Right renal cortex interstitium (tissue), 3 donors: ENCODE data around the gene HLA-E. TPM values are rescaled to one million over a fixed set of nuclear protein-coding genes. Genes with fewer than 3 reads are reported as not detected.
"Not testable (repeated sequence)": the region's sequence is repeated elsewhere in the genome, so short reads cannot be mapped to it uniquely, and the experiment has no call there.

Experiments
- DNase-seq, 3 donors: peaks; one replicate each; pipeline ENCODE4 v3.0.0-alpha.2; 2013; ENCODE audit warnings: low read depth in 3 of 3, low spot score in 2 of 3
- polyA plus RNA-seq, 3 donors: library from polyadenylated mRNA; unstranded; fragments of 120-200 nt; gene quantifications; one replicate each; pipeline ENCODE4 v1.2.1, GENCODE V29; 2013; ENCODE audit not compliant: insufficient read length in 3 of 3

The HLA-E gene
- 100 to 1,000 TPM; 114 to 118 (median 114) TPM for polyA plus RNA-seq

DNA sequence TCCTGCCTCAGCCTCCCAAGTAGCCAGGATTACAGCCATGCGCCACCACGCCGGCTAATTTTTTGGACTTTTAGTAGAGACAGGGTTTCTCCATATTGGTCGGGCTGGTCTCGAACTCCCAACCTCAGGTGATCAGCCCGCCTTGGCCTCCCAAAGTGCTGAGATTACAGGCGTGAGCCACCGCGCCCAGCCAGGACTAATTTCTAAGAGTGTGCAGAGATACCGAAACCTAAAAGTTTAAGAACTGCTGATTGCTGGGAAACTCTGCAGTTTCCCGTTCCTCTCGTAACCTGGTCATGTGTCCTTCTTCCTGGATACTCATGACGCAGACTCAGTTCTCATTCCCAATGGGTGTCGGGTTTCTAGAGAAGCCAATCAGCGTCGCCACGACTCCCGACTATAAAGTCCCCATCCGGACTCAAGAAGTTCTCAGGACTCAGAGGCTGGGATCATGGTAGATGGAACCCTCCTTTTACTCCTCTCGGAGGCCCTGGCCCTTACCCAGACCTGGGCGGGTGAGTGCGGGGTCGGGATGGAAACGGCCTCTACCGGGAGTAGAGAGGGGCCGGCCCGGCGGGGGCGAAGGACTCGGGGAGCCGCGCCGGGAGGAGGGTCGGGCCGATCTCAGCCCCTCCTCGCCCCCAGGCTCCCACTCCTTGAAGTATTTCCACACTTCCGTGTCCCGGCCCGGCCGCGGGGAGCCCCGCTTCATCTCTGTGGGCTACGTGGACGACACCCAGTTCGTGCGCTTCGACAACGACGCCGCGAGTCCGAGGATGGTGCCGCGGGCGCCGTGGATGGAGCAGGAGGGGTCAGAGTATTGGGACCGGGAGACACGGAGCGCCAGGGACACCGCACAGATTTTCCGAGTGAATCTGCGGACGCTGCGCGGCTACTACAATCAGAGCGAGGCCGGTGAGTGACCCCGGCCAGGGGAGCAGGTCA is at the start of gene HLA-E:
HLA-E (plus strand) TSS at position 429 of the 945 bp plus-strand sequence; CDS start at position 452, 23 bp downstream.
- peak; percentile 98 to 99 (median 99) for DNase-seq

GRCh38 chr6:30441171-30441570 is 48.1 kb upstream of the HLA-E start:
- no peak for DNase-seq

DNA sequence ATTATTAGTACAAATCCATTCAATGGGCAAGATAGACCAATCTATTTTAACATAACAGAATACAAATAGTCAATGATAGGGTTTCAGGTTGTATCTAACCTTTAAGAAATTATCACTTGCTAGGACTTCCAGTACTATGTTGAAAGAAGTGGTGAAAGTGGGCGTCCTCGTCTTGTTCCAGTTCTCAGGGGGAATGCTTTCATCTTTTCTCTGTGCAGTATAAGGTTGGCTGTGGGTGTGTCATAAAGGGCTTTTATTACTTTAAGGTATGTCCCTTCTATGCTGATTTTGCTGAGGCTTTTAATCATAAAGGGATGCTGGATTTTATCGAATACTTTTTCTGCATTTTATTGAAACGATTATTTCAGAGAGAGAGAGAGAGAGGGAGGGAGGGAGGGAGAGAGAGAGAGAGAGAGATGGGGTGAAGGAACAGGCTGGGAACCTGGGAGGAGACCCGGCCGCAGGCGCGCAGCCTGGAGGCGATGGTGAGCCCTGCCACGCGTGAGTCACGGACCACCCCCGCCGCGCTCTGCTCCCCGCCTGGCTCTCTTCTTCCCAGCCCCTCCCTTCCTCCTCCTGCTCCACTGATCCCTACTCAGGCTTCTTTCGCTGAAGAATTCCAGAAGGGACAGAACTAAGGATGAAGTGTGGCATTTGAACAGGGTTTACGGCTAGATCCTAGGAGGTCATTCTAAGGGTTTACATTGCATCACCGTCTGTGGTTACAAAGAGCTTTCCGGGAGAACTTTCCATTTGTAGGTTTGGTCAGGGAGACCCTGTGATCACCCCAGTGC is 45.5 kb upstream of the HLA-E start:
- no peak for DNase-seq

DNA sequence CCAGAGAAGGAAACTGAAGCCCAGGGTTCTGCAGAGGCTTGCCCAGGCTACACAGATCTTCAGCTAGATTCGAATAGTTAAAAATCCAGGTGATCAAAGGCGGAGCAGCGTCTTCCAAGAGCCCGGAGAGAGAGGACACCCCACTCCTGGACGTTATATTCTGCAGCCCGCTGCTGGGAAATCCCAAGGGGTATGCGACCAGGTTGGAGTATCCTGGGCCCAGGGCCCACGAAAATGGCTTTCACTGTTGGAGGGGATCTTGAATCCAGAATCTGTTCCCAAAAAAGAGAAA is 44.9 kb upstream of the HLA-E start:
- no peak for DNase-seq

DNA sequence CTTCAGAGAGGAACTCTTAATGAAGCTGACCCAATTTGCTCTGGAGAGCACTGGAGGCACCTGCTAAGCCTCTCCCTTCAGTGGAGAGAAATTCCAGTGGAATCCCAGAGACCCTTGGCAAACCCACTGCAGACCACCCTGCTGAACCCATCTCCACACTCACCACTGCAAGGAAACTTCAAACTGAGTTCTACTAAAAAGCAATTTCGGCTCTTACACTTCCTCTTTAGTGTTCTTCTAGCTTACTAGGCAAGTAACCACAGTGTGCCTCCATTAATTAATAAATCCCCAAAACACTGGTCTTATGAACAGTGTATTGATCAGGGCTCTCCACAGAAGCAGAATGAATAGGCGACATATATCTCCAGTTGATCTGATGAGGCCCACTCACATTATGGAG is 43.0 kb upstream of the HLA-E start:
- DNase-seq = no peak

- DNase-seq = no peak
These were observed 42.1 kb upstream of the HLA-E start for GRCh38 chr6:30447237-30447636.

GRCh38 chr6:30450548-30450908 is 38.8 kb upstream of the HLA-E start:
- DNase-seq = no peak

DNA sequence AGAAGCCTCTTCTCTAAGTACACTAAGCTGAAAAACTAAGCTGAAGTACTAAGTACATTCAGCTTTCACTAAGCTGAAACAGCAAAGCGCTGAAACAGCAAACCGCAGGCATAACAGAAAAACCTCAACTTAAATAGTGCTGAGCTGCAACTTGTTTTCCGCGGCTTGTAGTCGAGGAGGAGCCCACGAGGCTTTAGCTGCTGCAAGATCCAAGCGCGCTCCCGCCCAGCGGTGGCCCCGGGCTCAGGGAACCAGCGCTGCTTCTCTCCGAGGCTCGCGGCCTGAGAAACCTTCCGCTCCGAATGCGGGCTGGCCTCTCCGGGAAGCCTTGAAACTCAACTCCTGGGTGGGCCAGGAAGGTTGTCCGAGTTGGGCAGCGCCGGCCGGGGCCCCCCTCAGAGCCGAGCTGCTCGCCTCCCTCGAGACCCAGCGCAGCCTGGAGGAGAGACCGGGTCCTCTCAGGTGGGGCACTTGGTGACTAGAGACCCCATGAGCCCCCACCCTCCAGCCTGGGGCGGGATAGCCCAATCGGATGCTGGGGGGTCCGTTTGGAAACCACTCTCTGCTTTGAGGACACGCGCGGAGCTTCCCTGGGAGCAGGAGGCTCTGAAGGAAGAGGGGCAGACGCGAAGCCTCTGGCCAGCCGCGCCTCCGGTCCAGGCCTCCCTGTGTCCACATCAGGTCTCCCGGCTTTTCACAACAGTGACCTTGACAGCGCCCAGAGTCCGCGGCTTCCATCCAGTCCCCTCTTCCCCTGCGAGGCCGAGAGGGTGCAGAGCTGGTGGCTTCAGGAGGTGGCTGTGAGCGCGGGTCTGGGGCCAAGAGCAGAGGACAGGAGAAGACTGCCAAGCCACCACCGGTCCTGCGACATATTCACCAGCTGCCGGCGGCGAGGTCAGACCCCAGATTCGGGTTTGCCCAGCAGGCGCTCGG is 38.1 kb upstream of the HLA-E start:
- peak in 2 of 3 donors; percentile 27 to 39 for DNase-seq

- DNase-seq = no peak
These were observed 36.4 kb upstream of the HLA-E start for GRCh38 chr6:30452736-30453507.

DNA sequence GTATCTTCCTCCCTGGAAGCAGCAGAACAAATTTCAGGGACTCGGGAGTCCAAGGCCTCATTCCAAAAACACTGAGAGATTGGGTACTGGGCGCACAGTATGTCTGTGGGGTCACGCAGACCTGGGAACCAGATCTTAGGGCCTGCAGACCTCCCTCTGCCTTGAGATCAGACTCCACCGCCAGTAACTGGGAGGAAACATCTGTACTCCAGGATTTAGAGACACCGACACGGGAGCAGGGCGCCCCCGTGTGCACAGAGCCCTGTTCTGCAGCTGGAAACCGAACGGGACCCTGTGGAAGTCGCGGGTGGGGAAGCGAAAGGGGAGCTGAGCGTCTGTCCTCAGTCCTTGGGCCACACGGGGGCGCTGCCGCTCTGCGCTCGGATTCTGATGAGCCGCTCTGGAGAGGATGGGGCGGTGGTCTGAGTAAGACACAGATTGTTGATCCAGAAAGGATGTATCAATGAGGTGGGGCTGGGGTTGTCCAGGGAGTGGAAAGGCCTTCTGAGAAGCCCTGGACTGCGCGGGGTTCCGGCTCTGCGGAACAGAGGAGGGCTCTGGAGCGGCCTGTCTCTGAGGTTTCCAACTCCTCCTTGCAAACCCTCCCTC is 35.7 kb upstream of the HLA-E start:
- DNase-seq = peak; percentile 56 to 71 (median 56)

DNA sequence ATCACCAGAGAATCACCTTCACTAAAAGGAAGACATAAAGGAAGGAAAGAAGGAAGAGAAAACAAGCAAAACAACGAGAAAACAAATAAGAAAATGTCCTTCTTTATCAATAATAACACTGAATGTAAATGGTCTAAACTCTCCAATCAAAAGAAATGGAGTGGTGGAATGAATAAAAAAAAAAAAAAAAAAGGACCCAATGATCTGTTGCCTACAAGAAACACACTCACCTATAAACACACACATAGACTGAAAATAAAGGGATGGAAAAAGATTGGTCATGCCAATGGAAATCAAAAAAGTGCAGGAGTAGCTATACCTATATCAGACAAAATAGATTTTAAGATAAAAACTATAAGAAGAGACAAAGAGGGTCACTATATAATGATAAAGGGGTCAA is 30.2 kb upstream of the HLA-E start:
- DNase-seq = no peak

DNA sequence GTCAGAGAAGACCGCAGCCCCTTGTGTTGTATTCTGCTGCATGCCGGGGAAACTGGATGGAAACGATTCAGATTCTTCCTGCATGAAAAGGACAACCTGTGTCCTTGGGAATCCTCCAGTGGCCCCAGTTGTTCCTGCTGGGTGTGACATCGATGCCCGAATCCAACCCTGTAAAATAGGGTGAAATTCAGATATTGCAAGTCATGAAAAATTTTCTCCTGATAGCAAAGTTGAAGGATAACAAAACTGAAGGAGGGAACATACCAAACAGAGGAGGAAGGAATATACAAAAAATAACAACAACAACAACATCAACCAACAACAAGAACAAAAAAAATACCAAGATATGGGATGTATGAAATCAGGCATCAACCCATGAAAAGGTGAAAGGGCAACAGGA is 28.3 kb upstream of the HLA-E start:
- no peak for DNase-seq

GRCh38 chr6:30462482-30462881 is 26.8 kb upstream of the HLA-E start:
- no peak for DNase-seq

DNA sequence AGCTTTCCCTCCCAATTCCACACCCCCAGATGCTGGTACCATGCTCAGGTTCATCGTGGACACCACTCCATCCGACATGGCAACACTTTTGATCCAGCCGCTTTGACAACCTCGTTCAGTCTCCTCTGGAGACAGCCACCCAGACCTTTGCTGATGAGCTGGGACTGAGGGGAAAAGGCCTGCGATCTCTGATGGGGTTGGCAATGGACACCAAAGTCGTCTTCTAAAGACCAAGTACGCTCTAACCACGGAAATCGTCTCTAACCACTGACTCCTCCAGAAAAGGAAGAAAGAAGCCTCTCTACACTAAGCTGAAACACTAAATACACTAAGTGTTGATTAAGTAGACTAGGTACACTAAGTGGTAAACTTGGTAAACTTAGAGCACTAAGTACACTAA is 26.1 kb upstream of the HLA-E start:
- DNase-seq = no peak

DNA sequence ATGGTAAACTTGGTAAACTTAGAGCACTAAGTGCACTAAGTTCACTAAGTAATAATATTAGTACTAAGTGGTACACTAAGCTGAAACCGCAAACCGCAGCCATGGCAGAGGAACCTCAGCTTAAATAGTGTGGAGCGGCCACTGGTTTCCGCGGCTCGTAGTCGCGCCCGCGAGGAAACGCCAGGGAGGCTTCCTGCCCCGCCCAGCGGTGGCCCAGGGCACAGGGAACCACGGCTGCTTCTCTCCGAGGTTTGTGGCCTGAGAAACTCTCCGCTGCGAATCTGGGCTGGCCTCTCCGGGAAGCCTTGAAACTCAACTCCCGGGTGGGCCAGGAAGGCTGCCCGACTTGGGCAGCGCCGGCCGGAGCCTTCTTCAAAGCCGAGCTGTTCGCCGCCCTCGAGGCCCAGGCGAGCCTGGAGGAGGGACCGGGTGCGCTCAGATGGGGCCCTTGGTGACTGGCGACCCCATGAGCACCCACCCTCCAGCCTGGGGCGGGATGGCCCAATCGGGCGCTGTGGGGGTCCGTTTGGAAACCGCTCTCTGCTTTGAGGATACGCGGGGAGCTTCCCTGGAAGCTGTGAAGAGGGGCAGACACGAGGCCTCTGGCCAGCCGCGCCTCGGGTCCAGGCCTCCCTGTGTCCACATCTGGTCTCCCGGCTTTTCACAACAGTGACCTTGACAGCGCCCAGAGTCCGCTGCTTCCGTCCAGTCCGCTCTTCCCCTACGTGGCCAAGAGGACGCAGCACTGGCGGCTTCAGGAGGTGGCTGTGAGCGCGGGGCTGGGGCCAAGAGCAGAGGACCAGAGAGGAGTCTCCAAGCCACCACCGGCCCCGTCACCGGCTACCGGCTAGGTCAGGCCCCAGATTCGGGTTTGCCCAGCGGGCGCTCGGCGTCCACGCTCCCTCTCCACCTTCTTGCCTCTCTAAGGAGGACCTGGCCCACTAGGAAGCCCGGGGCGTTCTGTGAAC is 25.4 kb upstream of the HLA-E start:
- DNase-seq = peak in 1 of 3 donors; percentile 17

DNA sequence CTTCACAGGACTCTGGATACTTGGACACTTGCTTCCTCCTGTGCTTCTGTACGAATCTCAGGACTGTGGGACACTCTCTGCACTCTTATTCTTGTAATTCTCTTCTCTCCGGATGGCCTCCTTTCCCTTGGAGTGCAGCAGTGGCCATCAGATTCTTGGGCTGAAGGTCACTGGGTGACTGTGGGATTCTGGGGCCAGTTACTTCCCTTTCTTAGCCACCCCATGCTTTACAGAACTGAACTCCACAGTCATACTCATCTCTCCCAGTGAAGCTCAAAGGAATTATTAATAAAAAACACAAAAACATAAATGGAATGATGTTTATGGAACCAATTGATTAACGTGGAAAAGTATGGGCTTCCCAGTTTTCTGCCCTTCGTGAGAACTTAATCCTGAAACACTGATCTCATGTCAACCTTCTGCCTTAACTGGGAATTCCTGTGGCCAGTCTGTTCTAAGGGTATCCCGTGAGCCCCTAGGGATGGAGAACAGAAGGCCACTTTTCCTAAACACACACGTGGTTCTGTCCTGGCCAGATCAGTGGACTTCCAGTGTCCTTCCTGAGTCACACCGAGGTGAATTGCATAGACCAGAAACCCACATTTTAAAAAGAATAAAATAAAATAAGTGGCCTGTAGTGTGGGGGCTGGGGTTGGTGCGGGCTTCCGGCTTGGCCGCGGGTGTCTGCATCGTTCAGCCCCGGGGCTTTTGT is 23.6 kb upstream of the HLA-E start:
- no peak for DNase-seq

DNA sequence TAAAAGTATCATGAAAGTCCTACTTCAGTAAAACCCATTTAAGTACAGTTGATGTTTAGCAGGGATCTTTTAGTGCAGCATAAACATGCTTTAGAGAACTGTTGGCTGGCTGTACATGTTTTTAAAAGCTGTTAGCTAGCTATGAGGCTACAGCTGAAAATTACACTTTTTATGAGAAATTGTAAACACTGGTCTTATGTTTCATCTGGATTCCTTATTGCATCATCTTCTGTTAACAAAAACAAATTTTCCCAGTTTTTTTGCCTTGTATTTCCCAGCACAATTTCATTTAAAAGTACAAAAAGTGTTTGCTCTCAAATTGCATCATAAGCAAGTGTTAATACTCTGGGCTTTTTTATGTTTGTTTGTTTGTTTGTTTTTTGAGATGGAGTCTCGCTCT is 18.3 kb upstream of the HLA-E start:
- DNase-seq = no peak

GRCh38 chr6:30475116-30475515 is 14.2 kb upstream of the HLA-E start:
- not testable (repeated sequence) for DNase-seq
